Measurements from ENCODE around the gene CST5. TPM values are rescaled to one million over a fixed set of nuclear protein-coding genes. Genes with fewer than 3 reads are reported as not detected.
A peak's percentile ranks its signal among the peaks of the same experiment; 100 is the strongest.
"Not testable (repeated sequence)": the region's sequence is repeated elsewhere in the genome, so short reads cannot be mapped to it uniquely, and the experiment has no call there.

Gene CST5
- total RNA-seq, 2 experiments from 2014 or later = not detected

GRCh38 chr20:23873370-23874015 is 6.1 kb downstream of the CST5 start:
- POLR2A ChIA-PET = interaction anchor here (0.6 to 0.9 kb wide), 3 partner anchors 42 to 1752 kb away, joined by 3 read pairs; no protein-coding TSS in a partner anchor
- peaks cover 2% of the 10 kb centered on the region for H3K27me3 Mint-ChIP-seq
- no peaks in the 10 kb centered on the region for H3K9me3 Mint-ChIP-seq (ENCODE audit: low read depth)
- no peak overlapping the region for H3K4me3 Mint-ChIP-seq
- CTCF ChIA-PET = interaction anchor here (0.6 to 1.7 kb wide), 3 partner anchors 50 to 1369 kb away, joined by 3 to 5 read pairs (median 4); no protein-coding TSS in a partner anchor
- ATAC-seq (peak; percentile 62), DNase-seq (peak; percentile 46)
- intact Hi-C loops (cut with DNase I, micrococcal nuclease) = loop anchor here (1.0 to 10.0 kb wide), 3 partner anchors 43 to 71 kb away; no protein-coding TSS in a partner anchor
- no peak overlapping the region for H3K27ac Mint-ChIP-seq
- H3K4me1 Mint-ChIP-seq = peaks cover 54% of the 10 kb centered on the region
- H3K36me3 Mint-ChIP-seq (ENCODE audit: low read depth) = no peaks in the 10 kb centered on the region

GRCh38 chr20:23872065-23872464 is 7.5 kb downstream of the CST5 start:
- peaks cover 4% of the 10 kb centered on the region for H3K27me3 Mint-ChIP-seq
- H3K4me1 Mint-ChIP-seq = peaks cover 50% of the 10 kb centered on the region
- ChIA-PET POLR2A (no interaction called here), CTCF (interaction anchor here (1.7 kb wide), 1 partner anchor 49 kb away, joined by 5 read pairs; no protein-coding TSS in a partner anchor)
- H3K9me3 Mint-ChIP-seq (ENCODE audit: low read depth) = no peaks in the 10 kb centered on the region
- DNase-seq = no peak
- ATAC-seq = no peak
- no peak overlapping the region for H3K27ac Mint-ChIP-seq
- intact Hi-C loops (cut with DNase I, micrococcal nuclease) = loop anchor here (5.0 to 10.0 kb wide), 2 partner anchors 67 to 70 kb away; no protein-coding TSS in a partner anchor
- no peaks in the 10 kb centered on the region for H3K36me3 Mint-ChIP-seq (ENCODE audit: low read depth)
- no peak overlapping the region for H3K4me3 Mint-ChIP-seq

GRCh38 chr20:23870461-23870860 is 9.1 kb downstream of the CST5 start:
- intact Hi-C loops (cut with DNase I, micrococcal nuclease) = loop anchor here (5.0 to 10.0 kb wide), 2 partner anchors 66 to 68 kb away; no protein-coding TSS in a partner anchor
- CTCF ChIA-PET = interaction anchor here (0.6 to 1.2 kb wide), 2 partner anchors 17 to 86 kb away, joined by 4 to 5 read pairs; no protein-coding TSS in a partner anchor
- H3K4me3 Mint-ChIP-seq = no peak overlapping the region
- no peaks in the 10 kb centered on the region for H3K36me3 Mint-ChIP-seq (ENCODE audit: low read depth)
- peaks cover 5% of the 10 kb centered on the region for H3K27me3 Mint-ChIP-seq
- DNase-seq (no peak), ATAC-seq (no peak)
- H3K27ac Mint-ChIP-seq = peak overlapping the region; percentile 13
- no peaks in the 10 kb centered on the region for H3K9me3 Mint-ChIP-seq (ENCODE audit: low read depth)
- H3K4me1 Mint-ChIP-seq = peaks cover 43% of the 10 kb centered on the region
- POLR2A ChIA-PET = no interaction called here

GRCh38 chr20:23869520-23869919 is 10.0 kb downstream of the CST5 start:
- POLR2A ChIA-PET = no interaction called here
- DNase-seq (no peak), ATAC-seq (no peak)
- intact Hi-C loops (cut with DNase I, micrococcal nuclease) = no loop called here
- Mint-ChIP-seq H3K27me3 (peaks cover 5% of the 10 kb centered on the region), H3K9me3 (ENCODE audit: low read depth) (no peaks in the 10 kb centered on the region), H3K4me1 (peaks cover 35% of the 10 kb centered on the region), H3K36me3 (ENCODE audit: low read depth) (no peaks in the 10 kb centered on the region), H3K4me3 (no peak overlapping the region), H3K27ac (no peak overlapping the region)
- CTCF ChIA-PET = no interaction called here

GRCh38 chr20:23868321-23868720 is 11.2 kb downstream of the CST5 start:
- Mint-ChIP-seq H3K27ac (no peak overlapping the region), H3K27me3 (peaks cover 5% of the 10 kb centered on the region), H3K36me3 (ENCODE audit: low read depth) (no peaks in the 10 kb centered on the region), H3K9me3 (ENCODE audit: low read depth) (no peaks in the 10 kb centered on the region), H3K4me1 (peaks cover 23% of the 10 kb centered on the region), H3K4me3 (no peak overlapping the region)
- intact Hi-C loops (cut with DNase I, micrococcal nuclease) = no loop called here
- ChIA-PET CTCF (interaction anchor here (0.7 to 1.1 kb wide), 2 partner anchors 10 to 18 kb away, joined by 4 read pairs; no protein-coding TSS in a partner anchor), POLR2A (no interaction called here)
- no peak for ATAC-seq
- DNase-seq = no peak

GRCh38 chr20:23867152-23867776 is 12.3 kb downstream of the CST5 start:
- Mint-ChIP-seq H3K27me3 (peaks cover 5% of the 10 kb centered on the region), H3K27ac (no peak overlapping the region), H3K36me3 (ENCODE audit: low read depth) (no peaks in the 10 kb centered on the region), H3K4me3 (no peak overlapping the region), H3K4me1 (peaks cover 13% of the 10 kb centered on the region), H3K9me3 (ENCODE audit: low read depth) (no peaks in the 10 kb centered on the region)
- DNase-seq = no peak
- ATAC-seq = no peak
- CTCF ChIA-PET = no interaction called here
- POLR2A ChIA-PET = no interaction called here
- intact Hi-C loops (cut with DNase I, micrococcal nuclease) = no loop called here

- DNase-seq; H3K9me3 Mint-ChIP-seq (ENCODE audit: low read depth); intact Hi-C loops (cut with DNase I, micrococcal nuclease); CTCF ChIA-PET; POLR2A ChIA-PET; ATAC-seq; H3K27me3 Mint-ChIP-seq; H3K36me3 Mint-ChIP-seq (ENCODE audit: low read depth); H3K27ac Mint-ChIP-seq; H3K4me3 Mint-ChIP-seq; H3K4me1 Mint-ChIP-seq: not testable (repeated sequence)
These were observed 18.8 kb downstream of the CST5 start for GRCh38 chr20:23860771-23861170.

- peaks cover 2% of the 10 kb centered on the region for H3K27me3 Mint-ChIP-seq
- no peak for ATAC-seq
These were observed 21.5 kb downstream of the CST5 start for GRCh38 chr20:23857962-23858595.

GRCh38 chr20:23856736-23857135 is 22.8 kb downstream of the CST5 start:
- Mint-ChIP-seq H3K4me3 (no peak overlapping the region), H3K27me3 (no peaks in the 10 kb centered on the region), H3K36me3 (ENCODE audit: low read depth) (no peaks in the 10 kb centered on the region), H3K27ac (no peak overlapping the region), H3K4me1 (no peaks in the 10 kb centered on the region), H3K9me3 (ENCODE audit: low read depth) (no peaks in the 10 kb centered on the region)
- POLR2A ChIA-PET = no interaction called here
- no peak for DNase-seq
- intact Hi-C loops (cut with DNase I, micrococcal nuclease) = no loop called here
- CTCF ChIA-PET = no interaction called here
- no peak for ATAC-seq

More at GRCh38 chr20:23857962-23858595, 21.5 kb downstream of the CST5 start:
- DNase-seq = no peak
- Mint-ChIP-seq H3K4me3 (no peak overlapping the region), H3K27ac (no peak overlapping the region), H3K9me3 (ENCODE audit: low read depth) (no peaks in the 10 kb centered on the region), H3K36me3 (ENCODE audit: low read depth) (no peaks in the 10 kb centered on the region), H3K4me1 (no peaks in the 10 kb centered on the region)
- POLR2A ChIA-PET = no interaction called here
- CTCF ChIA-PET = no interaction called here
- intact Hi-C loops (cut with DNase I, micrococcal nuclease) = no loop called here

GRCh38 chr20:23856226-23856625 is 23.3 kb downstream of the CST5 start:
- Mint-ChIP-seq H3K27me3 (no peaks in the 10 kb centered on the region), H3K9me3 (ENCODE audit: low read depth) (no peaks in the 10 kb centered on the region), H3K4me1 (no peaks in the 10 kb centered on the region), H3K27ac (no peak overlapping the region), H3K4me3 (no peak overlapping the region), H3K36me3 (ENCODE audit: low read depth) (no peaks in the 10 kb centered on the region)
- no peak for DNase-seq
- CTCF ChIA-PET = no interaction called here
- intact Hi-C loops (cut with DNase I, micrococcal nuclease) = no loop called here
- ATAC-seq = no peak
- POLR2A ChIA-PET = no interaction called here

- peaks cover 1% of the 10 kb centered on the region for H3K4me1 Mint-ChIP-seq
- H3K36me3 Mint-ChIP-seq (ENCODE audit: low read depth) = no peaks in the 10 kb centered on the region
- CTCF ChIA-PET = interaction anchor here (0.6 kb wide), 1 partner anchor 51 kb away, joined by 3 read pairs; no protein-coding TSS in a partner anchor
- H3K9me3 Mint-ChIP-seq (ENCODE audit: low read depth) = peaks cover 4% of the 10 kb centered on the region
- ATAC-seq = no peak
- peaks cover 4% of the 10 kb centered on the region for H3K27me3 Mint-ChIP-seq
- POLR2A ChIA-PET = no interaction called here
- H3K27ac Mint-ChIP-seq = no peak overlapping the region
- no peak for DNase-seq
- intact Hi-C loops (cut with DNase I, micrococcal nuclease) = no loop called here
- H3K4me3 Mint-ChIP-seq = no peak overlapping the region
These were observed 37.9 kb downstream of the CST5 start for GRCh38 chr20:23841693-23842092.

Measured in activated CD4-positive, alpha-beta T cell treated with anti-CD3 and anti-CD28 coated beads for 36 hours (primary cell).